DOHH2 (cell line): ENCODE data around the gene PRCD.

Experiments
- H3F3A ChIP-seq: fragments of 200-600 bp; sonication (generic), shearing (Covaris generic); 2 replicates; pipeline ENCODE4 v1.6.0; 2016; ENCODE audit warnings: antibody characterized with exemption, mild to moderate bottlenecking; ENCODE audit not compliant: control insufficient read depth, insufficient read depth
- H3K27ac ChIP-seq: fragments of 200-600 bp; sonication (generic); 2 replicates; pipeline ENCODE4 v1.5.1; 2014; ENCODE audit warnings: low read depth, mild to moderate bottlenecking, low read length, moderate library complexity
- H3K27me3 ChIP-seq: fragments of 200-600 bp; sonication (generic); 2 replicates; pipeline ENCODE4 v1.6.1; 2014; ENCODE audit warnings: mild to moderate bottlenecking, low read length, mixed read lengths; ENCODE audit not compliant: control insufficient read depth
- H3K36me3 ChIP-seq: fragments of 200-600 bp; sonication (generic); 2 replicates; pipeline ENCODE4 v1.6.1; 2014; ENCODE audit warnings: mild to moderate bottlenecking, low read length, moderate library complexity, mixed read lengths; ENCODE audit not compliant: control insufficient read depth
- H3K4me1 ChIP-seq: fragments of 200-600 bp; sonication (generic); 2 replicates; pipeline ENCODE4 v1.6.1; 2014; ENCODE audit warnings: mild to moderate bottlenecking, low read length, mixed read lengths; ENCODE audit not compliant: control insufficient read depth
- H3K4me2 ChIP-seq: fragments of 200-600 bp; sonication (generic); 2 replicates; pipeline ENCODE4 v1.6.0; 2014; ENCODE audit warnings: mild to moderate bottlenecking, low read length, moderate library complexity
- H3K4me3 ChIP-seq: fragments of 200-600 bp; sonication (generic); 2 replicates; pipeline ENCODE4 v1.5.1; 2014; ENCODE audit warnings: mild to moderate bottlenecking, low read length, mixed read lengths
- H3K79me2 ChIP-seq: fragments of 200-600 bp; sonication (generic); 2 replicates; pipeline ENCODE4 v1.6.1; 2014; ENCODE audit warnings: mild to moderate bottlenecking, low read length, mixed read lengths; ENCODE audit not compliant: control insufficient read depth
- H3K9me2 ChIP-seq: fragments of 200-600 bp; sonication (generic); replicated peaks from 2 replicates; pipeline ENCODE4 v1.6.1; 2014; ENCODE audit warnings: mild to moderate bottlenecking, low read length, mixed read lengths; ENCODE audit not compliant: control insufficient read depth
- H3K9me3 ChIP-seq: fragments of 200-600 bp; sonication (generic); 2 replicates; pipeline ENCODE4 v1.6.1; 2014; ENCODE audit warnings: antibody characterized with exemption, low read length, mixed read lengths; ENCODE audit not compliant: control insufficient read depth, insufficient read depth
- H4K20me1 ChIP-seq: fragments of 200-600 bp; sonication (generic); 2 replicates; pipeline ENCODE4 v1.6.0; 2014; ENCODE audit warnings: low read depth, mild to moderate bottlenecking, antibody characterized with exemption, low read length, moderate library complexity; ENCODE audit not compliant: control insufficient read depth, insufficient read depth
- EZH2phosphoT487 ChIP-seq: fragments of 200-600 bp; sonication (generic); IDR thresholded peaks from 2 replicates; pipeline ENCODE4 v1.6.1; 2017; ENCODE audit warnings: borderline replicate concordance, mild to moderate bottlenecking, antibody characterized with exemption, low read length, moderate library complexity, mixed read lengths
- TF ChIP-seq, protein P1 (sequence below): fragments of 200-600 bp; sonication (generic); IDR thresholded peaks from one replicate; pipeline ENCODE4 v1.5.1; 2014; ENCODE audit warnings: antibody characterized with exemption, mild to moderate bottlenecking, low read depth, low read length; ENCODE audit not compliant: poor library complexity, severe bottlenecking

PRCD gene

GRCh38 chr17:76565728-76566612, 26.1 kb downstream of the PRCD start:
- peaks cover 56% of the 10 kb centered on the region for H3K36me3 ChIP-seq

GRCh38 chr17:76566613-76566943, 26.7 kb downstream of the PRCD start:
- H3K4me1 ChIP-seq = peaks cover 22% of the 10 kb centered on the region
- peaks cover 50% of the 10 kb centered on the region for H3K36me3 ChIP-seq
- TF ChIP-seq EZH2phosphoT487 = no peak
- TF ChIP-seq, protein P1, sequence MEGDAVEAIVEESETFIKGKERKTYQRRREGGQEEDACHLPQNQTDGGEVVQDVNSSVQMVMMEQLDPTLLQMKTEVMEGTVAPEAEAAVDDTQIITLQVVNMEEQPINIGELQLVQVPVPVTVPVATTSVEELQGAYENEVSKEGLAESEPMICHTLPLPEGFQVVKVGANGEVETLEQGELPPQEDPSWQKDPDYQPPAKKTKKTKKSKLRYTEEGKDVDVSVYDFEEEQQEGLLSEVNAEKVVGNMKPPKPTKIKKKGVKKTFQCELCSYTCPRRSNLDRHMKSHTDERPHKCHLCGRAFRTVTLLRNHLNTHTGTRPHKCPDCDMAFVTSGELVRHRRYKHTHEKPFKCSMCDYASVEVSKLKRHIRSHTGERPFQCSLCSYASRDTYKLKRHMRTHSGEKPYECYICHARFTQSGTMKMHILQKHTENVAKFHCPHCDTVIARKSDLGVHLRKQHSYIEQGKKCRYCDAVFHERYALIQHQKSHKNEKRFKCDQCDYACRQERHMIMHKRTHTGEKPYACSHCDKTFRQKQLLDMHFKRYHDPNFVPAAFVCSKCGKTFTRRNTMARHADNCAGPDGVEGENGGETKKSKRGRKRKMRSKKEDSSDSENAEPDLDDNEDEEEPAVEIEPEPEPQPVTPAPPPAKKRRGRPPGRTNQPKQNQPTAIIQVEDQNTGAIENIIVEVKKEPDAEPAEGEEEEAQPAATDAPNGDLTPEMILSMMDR = no peak
- H3F3A ChIP-seq = peaks cover 41% of the 10 kb centered on the region
- H3K79me2 ChIP-seq = peaks cover 11% of the 10 kb centered on the region
- no peak overlapping the region for H3K27ac ChIP-seq
- H3K4me2 ChIP-seq = no peak overlapping the region
- H4K20me1 ChIP-seq = peaks cover 16% of the 10 kb centered on the region
- no peaks in the 10 kb centered on the region for H3K9me2 ChIP-seq
- no peak overlapping the region for H3K4me3 ChIP-seq
- H3K9me3 ChIP-seq = no peaks in the 10 kb centered on the region
- H3K27me3 ChIP-seq = no peaks in the 10 kb centered on the region

More at GRCh38 chr17:76565728-76566612, 26.1 kb downstream of the PRCD start:
- Histone ChIP-seq H3K27me3 (no peaks in the 10 kb centered on the region), H3K9me2 (no peaks in the 10 kb centered on the region), H3K27ac (no peak overlapping the region), H3K4me2 (no peak overlapping the region), H3K4me1 (peaks cover 28% of the 10 kb centered on the region), H3K4me3 (no peak overlapping the region), H4K20me1 (peaks cover 22% of the 10 kb centered on the region), H3K79me2 (peaks cover 18% of the 10 kb centered on the region), H3F3A (peaks cover 47% of the 10 kb centered on the region), H3K9me3 (no peaks in the 10 kb centered on the region)
- TF ChIP-seq, protein P1 = no peak
- no peak for TF ChIP-seq EZH2phosphoT487

DNA sequence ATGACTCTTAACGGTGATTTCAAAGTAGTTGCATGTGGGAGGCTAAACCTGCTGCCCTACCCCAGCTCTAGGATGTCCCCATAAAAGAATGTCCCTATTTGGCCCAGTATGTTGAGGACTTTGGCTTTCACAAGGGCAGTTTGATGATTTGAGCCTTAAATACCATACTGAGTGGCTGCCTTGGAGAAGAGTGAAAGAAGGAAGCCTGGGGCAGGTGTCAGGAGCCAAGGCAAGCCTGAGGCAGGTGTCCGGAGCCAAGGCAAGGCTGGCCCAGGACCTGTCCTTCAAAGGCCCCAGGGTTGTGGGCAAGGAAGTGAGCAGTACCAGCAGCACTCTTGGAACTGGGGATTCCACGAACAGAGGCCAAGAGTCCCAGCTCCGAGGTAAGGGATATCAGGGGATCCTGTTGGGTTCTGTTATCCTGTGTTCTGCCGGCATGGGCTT, 27.2 kb downstream of the PRCD start:
- H3K4me2 ChIP-seq = no peak overlapping the region
- no peaks in the 10 kb centered on the region for H3K9me3 ChIP-seq
- TF ChIP-seq EZH2phosphoT487 = no peak
- TF ChIP-seq, protein P1 = no peak
- H4K20me1 ChIP-seq = peaks cover 12% of the 10 kb centered on the region
- H3K36me3 ChIP-seq = peaks cover 46% of the 10 kb centered on the region
- peaks cover 18% of the 10 kb centered on the region for H3K4me1 ChIP-seq
- H3K9me2 ChIP-seq = no peaks in the 10 kb centered on the region
- H3K27me3 ChIP-seq = no peaks in the 10 kb centered on the region
- peaks cover 7% of the 10 kb centered on the region for H3K79me2 ChIP-seq
- peak overlapping the region; percentile 9; the same call in 1 of the 2 replicates for H3K27ac ChIP-seq
- H3K4me3 ChIP-seq = no peak overlapping the region
- peaks cover 37% of the 10 kb centered on the region for H3F3A ChIP-seq
